Measurements from ENCODE around the gene ABCB4. TPM values are rescaled to one million over a fixed set of nuclear protein-coding genes. Genes with fewer than 3 reads are reported as not detected.
"Not testable (repeated sequence)": the region's sequence is repeated elsewhere in the genome, so short reads cannot be mapped to it uniquely, and the experiment has no call there.

Gene ABCB4
- total RNA-seq, 1 donor from 2014 or later = 0.48 TPM

DNA sequence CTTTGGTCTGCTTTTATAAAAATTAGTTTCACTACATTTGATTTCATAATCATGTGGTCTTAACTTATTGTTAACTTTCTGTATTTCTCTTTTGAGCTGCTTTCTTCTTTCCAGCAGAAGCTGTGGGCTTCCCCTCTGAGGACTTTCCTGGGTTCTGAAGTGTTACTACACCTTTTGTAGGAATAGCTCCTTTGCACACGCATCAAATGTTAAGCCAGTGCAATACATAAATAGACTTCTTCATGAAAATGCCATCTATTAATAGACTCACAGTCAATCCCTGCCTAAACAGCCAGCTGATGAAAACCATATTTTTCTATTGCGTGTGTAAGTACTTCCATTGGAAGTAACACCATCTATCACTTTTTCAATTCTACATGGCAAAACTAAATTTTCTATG lies 1.5 kb downstream of the ABCB4 start:
- H3K27me3 ChIP-seq (ENCODE audit: insufficient read depth, low read length) = peaks cover 8% of the 10 kb centered on the region
- no peak overlapping the region for H2AFZ ChIP-seq (ENCODE audit: low read depth, low read length)
- no peaks in the 10 kb centered on the region for H3K9me3 Mint-ChIP-seq (ENCODE audit: unreplicated experiment)
- no peak overlapping the region for H3K4me3 ChIP-seq (ENCODE audit: insufficient read depth, low read depth, low read length)
- H3K27ac Mint-ChIP-seq (ENCODE audit: unreplicated experiment) = no peak overlapping the region
- peak overlapping the region; percentile 73 for H3K9ac ChIP-seq (ENCODE audit: low read length)
- H3K36me3 ChIP-seq (ENCODE audit: insufficient read depth, low read length) = no peaks in the 10 kb centered on the region
- H3K4me1 Mint-ChIP-seq (ENCODE audit: low read depth, unreplicated experiment) = peaks cover 7% of the 10 kb centered on the region
- no peaks in the 10 kb centered on the region for H3K9me3 ChIP-seq (ENCODE audit: insufficient read depth, low read depth, low read length)
- FAIRE-seq (no peak), DNase-seq (ENCODE audit: low read depth) (no peak)
- no peaks in the 10 kb centered on the region for H4K20me1 ChIP-seq (ENCODE audit: insufficient read depth, low read length)
- H3K27me3 Mint-ChIP-seq (ENCODE audit: low read depth, unreplicated experiment) = peaks cover 25% of the 10 kb centered on the region
- peak overlapping the region; percentile 88 for H3K4me2 ChIP-seq (ENCODE audit: low read length)
- peaks cover 9% of the 10 kb centered on the region for H3K4me1 ChIP-seq (ENCODE audit: insufficient read depth, low read length)
- H3K79me2 ChIP-seq (ENCODE audit: insufficient read depth, low read length) = no peaks in the 10 kb centered on the region
- H3K4me3 Mint-ChIP-seq (ENCODE audit: unreplicated experiment) = no peak overlapping the region
- peak overlapping the region; percentile 60 for H3K27ac ChIP-seq (ENCODE audit: low read depth, low read length)
- no peaks in the 10 kb centered on the region for H3K36me3 Mint-ChIP-seq (ENCODE audit: low read depth, unreplicated experiment)
- TF ChIP-seq, protein P1, sequence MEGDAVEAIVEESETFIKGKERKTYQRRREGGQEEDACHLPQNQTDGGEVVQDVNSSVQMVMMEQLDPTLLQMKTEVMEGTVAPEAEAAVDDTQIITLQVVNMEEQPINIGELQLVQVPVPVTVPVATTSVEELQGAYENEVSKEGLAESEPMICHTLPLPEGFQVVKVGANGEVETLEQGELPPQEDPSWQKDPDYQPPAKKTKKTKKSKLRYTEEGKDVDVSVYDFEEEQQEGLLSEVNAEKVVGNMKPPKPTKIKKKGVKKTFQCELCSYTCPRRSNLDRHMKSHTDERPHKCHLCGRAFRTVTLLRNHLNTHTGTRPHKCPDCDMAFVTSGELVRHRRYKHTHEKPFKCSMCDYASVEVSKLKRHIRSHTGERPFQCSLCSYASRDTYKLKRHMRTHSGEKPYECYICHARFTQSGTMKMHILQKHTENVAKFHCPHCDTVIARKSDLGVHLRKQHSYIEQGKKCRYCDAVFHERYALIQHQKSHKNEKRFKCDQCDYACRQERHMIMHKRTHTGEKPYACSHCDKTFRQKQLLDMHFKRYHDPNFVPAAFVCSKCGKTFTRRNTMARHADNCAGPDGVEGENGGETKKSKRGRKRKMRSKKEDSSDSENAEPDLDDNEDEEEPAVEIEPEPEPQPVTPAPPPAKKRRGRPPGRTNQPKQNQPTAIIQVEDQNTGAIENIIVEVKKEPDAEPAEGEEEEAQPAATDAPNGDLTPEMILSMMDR (IDR thresholded peaks at IDR 0.05; ENCODE audit: insufficient read depth, low read depth, low read length) = no peak
- TF ChIP-seq EZH2 (IDR thresholded peaks at IDR 0.05; ENCODE audit: insufficient read depth, low read length) = no peak

DNA sequence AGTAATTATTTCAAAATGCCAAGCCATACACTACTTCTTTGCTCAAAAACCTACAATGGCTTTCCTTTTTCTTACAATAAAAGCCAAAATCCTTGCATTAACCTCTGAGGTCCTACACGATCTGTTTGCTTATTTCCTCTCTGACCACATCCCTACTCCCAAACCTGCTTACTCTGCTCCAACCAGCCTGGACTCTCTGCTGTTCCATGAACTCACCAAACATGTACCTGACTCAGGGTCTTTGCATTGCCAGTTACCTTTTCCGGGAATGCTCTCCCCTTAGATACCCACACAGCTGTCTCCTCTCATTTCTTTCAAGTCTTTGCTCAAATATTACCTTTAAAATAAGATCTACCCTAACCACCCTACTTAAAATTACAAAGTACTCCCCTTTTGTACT lies 2.3 kb downstream of the ABCB4 start:
- H3K27ac Mint-ChIP-seq (ENCODE audit: unreplicated experiment) = no peak overlapping the region
- H3K4me3 ChIP-seq (ENCODE audit: insufficient read depth, low read depth, low read length) = no peak overlapping the region
- H2AFZ ChIP-seq (ENCODE audit: low read depth, low read length) = no peak overlapping the region
- H3K36me3 ChIP-seq (ENCODE audit: insufficient read depth, low read length) = no peaks in the 10 kb centered on the region
- TF ChIP-seq, protein P1 (IDR thresholded peaks at IDR 0.05; ENCODE audit: insufficient read depth, low read depth, low read length) = no peak
- TF ChIP-seq EZH2 (IDR thresholded peaks at IDR 0.05; ENCODE audit: insufficient read depth, low read length) = no peak
- no peak overlapping the region for H3K4me2 ChIP-seq (ENCODE audit: low read length)
- peaks cover 25% of the 10 kb centered on the region for H3K27me3 Mint-ChIP-seq (ENCODE audit: low read depth, unreplicated experiment)
- H4K20me1 ChIP-seq (ENCODE audit: insufficient read depth, low read length) = no peaks in the 10 kb centered on the region
- no peaks in the 10 kb centered on the region for H3K36me3 Mint-ChIP-seq (ENCODE audit: low read depth, unreplicated experiment)
- no peak overlapping the region for H3K4me3 Mint-ChIP-seq (ENCODE audit: unreplicated experiment)
- DNase-seq (ENCODE audit: low read depth) = no peak
- no peaks in the 10 kb centered on the region for H3K79me2 ChIP-seq (ENCODE audit: insufficient read depth, low read length)
- H3K4me1 Mint-ChIP-seq (ENCODE audit: low read depth, unreplicated experiment) = peaks cover 7% of the 10 kb centered on the region
- H3K27me3 ChIP-seq (ENCODE audit: insufficient read depth, low read length) = peaks cover 8% of the 10 kb centered on the region
- peaks cover 9% of the 10 kb centered on the region for H3K4me1 ChIP-seq (ENCODE audit: insufficient read depth, low read length)
- H3K9me3 Mint-ChIP-seq (ENCODE audit: unreplicated experiment) = peaks cover under 1% of the 10 kb centered on the region
- H3K27ac ChIP-seq (ENCODE audit: low read depth, low read length) = no peak overlapping the region
- H3K9ac ChIP-seq (ENCODE audit: low read length) = no peak overlapping the region
- H3K9me3 ChIP-seq (ENCODE audit: insufficient read depth, low read depth, low read length) = no peaks in the 10 kb centered on the region
- no peak for FAIRE-seq

DNA sequence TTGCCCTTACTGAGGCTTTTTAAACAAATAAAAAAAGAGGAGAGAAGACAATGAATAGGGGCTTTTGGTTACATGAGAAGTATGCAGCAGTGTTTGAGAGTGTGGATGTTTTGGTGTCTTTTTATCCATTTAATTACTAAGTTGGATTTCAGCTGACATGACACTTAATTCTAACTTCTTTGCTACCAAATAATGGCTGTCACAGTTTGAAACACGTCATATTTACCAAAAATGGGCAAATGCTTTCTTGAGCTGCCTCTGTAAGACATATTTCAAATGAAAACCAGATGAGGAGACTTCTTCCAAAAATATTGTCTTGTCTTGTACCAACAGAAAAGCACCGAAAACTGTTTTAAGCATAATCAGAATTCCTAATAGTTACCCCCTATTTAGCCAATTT lies 4.0 kb downstream of the ABCB4 start:
- TF ChIP-seq, protein P1 (IDR thresholded peaks at IDR 0.05; ENCODE audit: insufficient read depth, low read depth, low read length) = no peak
- no peak for TF ChIP-seq EZH2 (IDR thresholded peaks at IDR 0.05; ENCODE audit: insufficient read depth, low read length)
- Histone ChIP-seq H3K27me3 (ENCODE audit: insufficient read depth, low read length) (no peaks in the 10 kb centered on the region), H3K4me2 (ENCODE audit: low read length) (no peak overlapping the region), H3K4me1 (ENCODE audit: insufficient read depth, low read length) (peaks cover 9% of the 10 kb centered on the region), H2AFZ (ENCODE audit: low read depth, low read length) (no peak overlapping the region), H3K36me3 (ENCODE audit: insufficient read depth, low read length) (no peaks in the 10 kb centered on the region), H3K4me3 (ENCODE audit: insufficient read depth, low read depth, low read length) (no peak overlapping the region), H3K9ac (ENCODE audit: low read length) (no peak overlapping the region), H3K27ac (ENCODE audit: low read depth, low read length) (no peak overlapping the region), H3K9me3 (ENCODE audit: insufficient read depth, low read depth, low read length) (no peaks in the 10 kb centered on the region), H3K79me2 (ENCODE audit: insufficient read depth, low read length) (no peaks in the 10 kb centered on the region), H4K20me1 (ENCODE audit: insufficient read depth, low read length) (no peaks in the 10 kb centered on the region)
- FAIRE-seq (no peak), DNase-seq (ENCODE audit: low read depth) (no peak)
- no peaks in the 10 kb centered on the region for H3K36me3 Mint-ChIP-seq (ENCODE audit: low read depth, unreplicated experiment)
- H3K27ac Mint-ChIP-seq (ENCODE audit: unreplicated experiment) = no peak overlapping the region
- peaks cover 24% of the 10 kb centered on the region for H3K27me3 Mint-ChIP-seq (ENCODE audit: low read depth, unreplicated experiment)
- peaks cover 7% of the 10 kb centered on the region for H3K4me1 Mint-ChIP-seq (ENCODE audit: low read depth, unreplicated experiment)
- peaks cover 1% of the 10 kb centered on the region for H3K9me3 Mint-ChIP-seq (ENCODE audit: unreplicated experiment)
- no peak overlapping the region for H3K4me3 Mint-ChIP-seq (ENCODE audit: unreplicated experiment)

DNA sequence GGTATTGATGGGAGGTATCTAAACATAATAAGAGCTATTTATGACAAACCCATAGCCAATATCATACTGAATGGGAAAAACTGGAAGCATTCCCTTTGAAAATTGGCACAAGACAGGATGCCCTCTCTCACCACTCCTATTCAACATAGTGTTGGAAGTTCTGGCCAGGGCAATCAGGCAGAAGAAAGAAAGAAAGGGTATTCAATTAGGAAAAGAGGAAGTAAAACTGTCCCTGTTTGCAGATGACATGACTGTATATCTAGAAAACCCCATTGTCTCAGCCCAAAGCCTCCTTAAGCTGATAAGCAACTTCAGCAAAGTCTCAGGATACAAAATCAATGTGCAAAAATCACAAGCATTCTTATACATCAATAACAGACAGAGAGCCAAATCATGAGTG lies 6.3 kb downstream of the ABCB4 start:
- FAIRE-seq; H3K27ac ChIP-seq (ENCODE audit: low read depth, low read length); H2AFZ ChIP-seq (ENCODE audit: low read depth, low read length); H3K9me3 ChIP-seq (ENCODE audit: insufficient read depth, low read depth, low read length); H3K9me3 Mint-ChIP-seq (ENCODE audit: unreplicated experiment); H3K36me3 Mint-ChIP-seq (ENCODE audit: low read depth, unreplicated experiment); H3K36me3 ChIP-seq (ENCODE audit: insufficient read depth, low read length); H3K4me1 ChIP-seq (ENCODE audit: insufficient read depth, low read length); H3K79me2 ChIP-seq (ENCODE audit: insufficient read depth, low read length); H3K27ac Mint-ChIP-seq (ENCODE audit: unreplicated experiment); H3K4me3 ChIP-seq (ENCODE audit: insufficient read depth, low read depth, low read length); H4K20me1 ChIP-seq (ENCODE audit: insufficient read depth, low read length); H3K4me2 ChIP-seq (ENCODE audit: low read length); H3K4me3 Mint-ChIP-seq (ENCODE audit: unreplicated experiment); H3K4me1 Mint-ChIP-seq (ENCODE audit: low read depth, unreplicated experiment); DNase-seq (ENCODE audit: low read depth); H3K27me3 ChIP-seq (ENCODE audit: insufficient read depth, low read length); H3K9ac ChIP-seq (ENCODE audit: low read length): not testable (repeated sequence)
- H3K27me3 Mint-ChIP-seq (ENCODE audit: low read depth, unreplicated experiment) = peaks cover 12% of the 10 kb centered on the region
